GM19324 (cell line): Measurements from ENCODE around the gene RPUSD1.

Source experiments
- ATAC-seq: cut with Tn5 transposase; IDR thresholded peaks from one replicate; pipeline ENCODE4 v1.9.1; 2021; ENCODE audit warnings: mild to moderate bottlenecking, moderate library complexity; ENCODE audit not compliant: unreplicated experiment, low FRiP score

Gene RPUSD1

GRCh38 chr16:819336-820043, 31.3 kb upstream of the RPUSD1 start:
- ATAC-seq: no peak

- no peak for ATAC-seq
Observed at GRCh38 chr16:818592-818991, 30.4 kb upstream of the RPUSD1 start.

GRCh38 chr16:818132-818531, 30.0 kb upstream of the RPUSD1 start:
- no peak for ATAC-seq

GRCh38 chr16:817001-817906, 29.1 kb upstream of the RPUSD1 start:
- no peak for ATAC-seq

- ATAC-seq: no peak
Observed at GRCh38 chr16:815861-816260, 27.7 kb upstream of the RPUSD1 start.

GRCh38 chr16:814974-815373, 26.8 kb upstream of the RPUSD1 start:
- ATAC-seq: no peak

GRCh38 chr16:813916-814412, 25.8 kb upstream of the RPUSD1 start:
- ATAC-seq: no peak

GRCh38 chr16:813204-813915, 25.2 kb upstream of the RPUSD1 start:
- ATAC-seq: no peak

- no peak for ATAC-seq
Observed at GRCh38 chr16:808085-808386, 19.9 kb upstream of the RPUSD1 start.

GRCh38 chr16:807347-808084, 19.3 kb upstream of the RPUSD1 start:
- peak; percentile 74 for ATAC-seq

- no peak for ATAC-seq
Observed at GRCh38 chr16:805474-805873, 17.3 kb upstream of the RPUSD1 start.

- no peak for ATAC-seq
Observed at GRCh38 chr16:804193-805048, 16.2 kb upstream of the RPUSD1 start.

GRCh38 chr16:803754-804080, 15.5 kb upstream of the RPUSD1 start:
- ATAC-seq: no peak

GRCh38 chr16:802914-803753, 15.0 kb upstream of the RPUSD1 start:
- ATAC-seq: no peak

- ATAC-seq: no peak
Observed at GRCh38 chr16:802461-802860, 14.3 kb upstream of the RPUSD1 start.

- ATAC-seq: no peak
Observed at GRCh38 chr16:801584-802363, 13.6 kb upstream of the RPUSD1 start.

- ATAC-seq: no peak
Observed at GRCh38 chr16:800834-801511, 12.8 kb upstream of the RPUSD1 start.
